ENCODE results near the gene SS18L1. TPM values are rescaled to one million over a fixed set of nuclear protein-coding genes. Genes with fewer than 3 reads are reported as not detected.

Gene SS18L1
- total RNA-seq, 1 experiment from 2014 or later, result 28.1 TPM

DNA sequence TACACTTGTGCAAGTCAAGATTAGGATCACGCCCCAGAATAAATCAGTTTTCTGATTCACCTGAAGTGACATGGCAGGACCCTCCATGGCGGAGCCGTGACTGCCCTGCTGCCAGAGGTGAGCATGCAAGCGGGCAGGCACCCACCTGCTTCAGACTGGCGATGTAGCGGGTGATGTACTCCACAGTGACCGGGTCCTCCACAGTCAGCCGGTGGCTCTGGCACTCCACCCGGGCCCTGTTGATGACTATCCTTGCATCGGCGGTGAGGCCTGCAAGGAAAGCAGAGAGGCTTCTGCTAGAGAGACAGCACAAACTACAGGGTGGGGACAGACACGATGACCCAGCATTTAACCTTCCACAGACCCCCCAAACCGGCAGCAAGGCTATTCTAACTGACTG is 3.9 kb upstream of the SS18L1 start:
- no peak for TF ChIP-seq POLR2AphosphoS5 (IDR thresholded peaks at IDR 0.05; ENCODE audit: low read depth, low read length)
- TF ChIP-seq FOSL1 (IDR thresholded peaks at IDR 0.05; ENCODE audit: low read depth), result no peak
- TF ChIP-seq RAD21 (IDR thresholded peaks at IDR 0.05; ENCODE audit: low read depth), result no peak
- TF ChIP-seq, protein P1, sequence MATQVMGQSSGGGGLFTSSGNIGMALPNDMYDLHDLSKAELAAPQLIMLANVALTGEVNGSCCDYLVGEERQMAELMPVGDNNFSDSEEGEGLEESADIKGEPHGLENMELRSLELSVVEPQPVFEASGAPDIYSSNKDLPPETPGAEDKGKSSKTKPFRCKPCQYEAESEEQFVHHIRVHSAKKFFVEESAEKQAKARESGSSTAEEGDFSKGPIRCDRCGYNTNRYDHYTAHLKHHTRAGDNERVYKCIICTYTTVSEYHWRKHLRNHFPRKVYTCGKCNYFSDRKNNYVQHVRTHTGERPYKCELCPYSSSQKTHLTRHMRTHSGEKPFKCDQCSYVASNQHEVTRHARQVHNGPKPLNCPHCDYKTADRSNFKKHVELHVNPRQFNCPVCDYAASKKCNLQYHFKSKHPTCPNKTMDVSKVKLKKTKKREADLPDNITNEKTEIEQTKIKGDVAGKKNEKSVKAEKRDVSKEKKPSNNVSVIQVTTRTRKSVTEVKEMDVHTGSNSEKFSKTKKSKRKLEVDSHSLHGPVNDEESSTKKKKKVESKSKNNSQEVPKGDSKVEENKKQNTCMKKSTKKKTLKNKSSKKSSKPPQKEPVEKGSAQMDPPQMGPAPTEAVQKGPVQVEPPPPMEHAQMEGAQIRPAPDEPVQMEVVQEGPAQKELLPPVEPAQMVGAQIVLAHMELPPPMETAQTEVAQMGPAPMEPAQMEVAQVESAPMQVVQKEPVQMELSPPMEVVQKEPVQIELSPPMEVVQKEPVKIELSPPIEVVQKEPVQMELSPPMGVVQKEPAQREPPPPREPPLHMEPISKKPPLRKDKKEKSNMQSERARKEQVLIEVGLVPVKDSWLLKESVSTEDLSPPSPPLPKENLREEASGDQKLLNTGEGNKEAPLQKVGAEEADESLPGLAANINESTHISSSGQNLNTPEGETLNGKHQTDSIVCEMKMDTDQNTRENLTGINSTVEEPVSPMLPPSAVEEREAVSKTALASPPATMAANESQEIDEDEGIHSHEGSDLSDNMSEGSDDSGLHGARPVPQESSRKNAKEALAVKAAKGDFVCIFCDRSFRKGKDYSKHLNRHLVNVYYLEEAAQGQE (IDR thresholded peaks at IDR 0.05; ENCODE audit: low read depth), result no peak
- TF ChIP-seq, protein P2, sequence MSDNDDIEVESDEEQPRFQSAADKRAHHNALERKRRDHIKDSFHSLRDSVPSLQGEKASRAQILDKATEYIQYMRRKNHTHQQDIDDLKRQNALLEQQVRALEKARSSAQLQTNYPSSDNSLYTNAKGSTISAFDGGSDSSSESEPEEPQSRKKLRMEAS (IDR thresholded peaks at IDR 0.05), result no peak
- no peak for TF ChIP-seq POLR2A (IDR thresholded peaks at IDR 0.05; ENCODE audit: borderline replicate concordance, extremely low read depth, insufficient read depth, insufficient read length)
- TF ChIP-seq ELF1 (IDR thresholded peaks at IDR 0.05; ENCODE audit: borderline replicate concordance, low read depth), result no peak
- no peak for TF ChIP-seq TCF7L2 (IDR thresholded peaks at IDR 0.05; ENCODE audit: borderline replicate concordance, extremely low read depth, insufficient read depth, insufficient read length)
- no peak for TF ChIP-seq JUND (IDR thresholded peaks at IDR 0.05)
- TF ChIP-seq EGR1 (IDR thresholded peaks at IDR 0.05; ENCODE audit: low read depth), result no peak
- Histone ChIP-seq H2AFZ (ENCODE audit: low read depth, low read length, poor library complexity, severe bottlenecking) (no peak overlapping the region), H3K4me3 (replicated peaks in 1 of 2; ENCODE audit: low read depth in 1 of 2, low read length in 2 of 2) (no peak overlapping the region), H3K79me2 (ENCODE audit: insufficient read depth, low read length) (peaks cover 62% of the 10 kb centered on the region), H3K27me3 (ENCODE audit: insufficient read depth, low read length) (no peaks in the 10 kb centered on the region), H3K9ac (ENCODE audit: low read length) (no peak overlapping the region), H3K4me2 (ENCODE audit: low read length) (no peak overlapping the region), H3K4me1 (ENCODE audit: control insufficient read depth in 1 of 2, insufficient read depth in 2 of 2, low read length in 2 of 2) (peaks cover 7 to 14% of the 10 kb centered on the region in 2 experiments), H3K36me3 (ENCODE audit: control insufficient read depth in 1 of 2, insufficient read depth in 2 of 2, low read length in 2 of 2) (peaks cover 40 to 61% of the 10 kb centered on the region in 2 experiments), H4K20me1 (ENCODE audit: insufficient read depth) (peaks cover 27% of the 10 kb centered on the region; the same call in 1 of the 2 replicates), H3K9me2 (ENCODE audit: insufficient read depth) (no peaks in the 10 kb centered on the region), H3K9me3 (ENCODE audit: control insufficient read depth in 1 of 2, insufficient read depth in 1 of 2, low read depth in 1 of 2, low read length in 2 of 2) (no peaks in the 10 kb centered on the region), H3K27ac (ENCODE audit: low read depth, low read length) (no peak overlapping the region)
- DNase-seq (ENCODE audit: low read depth, low spot score) (no peak), ATAC-seq (no peak)
- ChIA-PET CTCF (no interaction called here), POLR2A (no interaction called here), RAD21 (ENCODE audit: low non-redundant PET in 1 of 2, low total read pairs in 2 of 2, uncharacterized antibody in 2 of 2, unreplicated experiment in 2 of 2) (no interaction called here)
- intact Hi-C loops (cut with micrococcal nuclease), result no loop called here
- BruUV-seq (replicated peaks), result no TSS peak

Measured in HCT116 (cell line).